HepG2 (cell line): ENCODE data around the gene GRIK4. TPM values are rescaled to one million over a fixed set of nuclear protein-coding genes. Genes with fewer than 3 reads are reported as not detected.

ENCODE experiments used
- ATAC-seq: fragments of 200-7000 bp; cut with Tn5 transposase; 3 replicates; pipeline ENCODE4 v1.9.1; 2020; ENCODE audit warnings: mild to moderate bottlenecking, moderate library complexity
- BruUV-seq: library from RNA; stranded (reverse); fragments of 400-500 nt; replicated peaks from 2 replicates; lab custom pipeline; 2021; lab: Mats Ljungman, UMichigan
- CTCF ChIA-PET: fragments of 300-600 bp; formaldehyde crosslinking; extraction: SDS; loops from one replicate; lab custom pipeline; 2021; ENCODE audit warnings: low total read pairs, inconsistent platforms, low intra/inter-chr PET ratio; lab: Yijun Ruan, JAX
- POLR2A ChIA-PET: fragments of 350-600 bp; sonication (Branson Sonifier 250); formaldehyde crosslinking; loops from one replicate; lab custom pipeline; 2020; ENCODE audit warnings: antibody characterized with exemption, inconsistent platforms; lab: Yijun Ruan, JAX
- DNase-seq: peaks from one replicate; pipeline ENCODE4 v3.0.0-alpha.2; 2015; ENCODE audit warnings: low spot score
- FAIRE-seq: peaks from 3 replicates; lab custom pipeline; 2011; peaks lifted over from hg19 to GRCh38; lab: Jason Lieb, UNC
- H2AFZ ChIP-seq: one replicate; pipeline ENCODE4 v1.6.1; 2011; ENCODE audit warnings: low read length, inconsistent platforms
- H3K27ac ChIP-seq: fragments of 300-600 bp; 3 replicates; pipeline ENCODE4 v1.8.0; 2011; ENCODE audit warnings: mixed run types, mild to moderate bottlenecking, mixed read lengths, low read length, inconsistent platforms; ENCODE audit not compliant: insufficient read depth; ENCODE audit errors: extremely low read length
- H3K27me3 ChIP-seq, 2 experiments: fragments of 200-600 bp in 1 of 2; 2 replicates in 1 of 2; 3 replicates in 1 of 2; pipeline versions ENCODE4 v1.6.0 to v1.8.0; 2011; ENCODE audit warnings: low read length in 2 of 2, mild to moderate bottlenecking in 2 of 2, moderate library complexity in 2 of 2, inconsistent platforms in 1 of 2; ENCODE audit not compliant: insufficient read depth in 2 of 2, control insufficient read depth in 1 of 2
- H3K36me3 ChIP-seq, 2 experiments: fragments of 200-600 bp in 1 of 2; replicated peaks in 1 of 2; 2 replicates in 1 of 2; 3 replicates in 1 of 2; pipeline versions ENCODE4 v1.5.1 to v1.8.0; 2011; ENCODE audit warnings: low read length in 2 of 2, inconsistent platforms in 1 of 2; ENCODE audit not compliant: insufficient read depth in 2 of 2, control insufficient read depth in 1 of 2
- H3K4me1 ChIP-seq: 2 replicates; pipeline ENCODE4 v1.5.1; 2012; ENCODE audit warnings: low read length, inconsistent platforms; ENCODE audit not compliant: insufficient read depth
- H3K4me2 ChIP-seq: 2 replicates; pipeline ENCODE4 v1.6.0; 2011; ENCODE audit warnings: low read depth, low read length, inconsistent platforms
- H3K4me3 ChIP-seq, 3 experiments: fragments of 200-600 bp in 1 of 3; sonication (generic), shearing (Covaris generic) in 1 of 3; replicated peaks in 1 of 3; 2 replicates each; pipeline ENCODE4 v1.5.1; 2011 to 2016; ENCODE audit warnings: low read length in 3 of 3, inconsistent platforms in 2 of 3, low read depth in 2 of 3, mild to moderate bottlenecking in 2 of 3, control low read depth in 1 of 3, mixed read lengths in 1 of 3; ENCODE audit not compliant: insufficient read depth in 1 of 3
- H3K79me2 ChIP-seq: one replicate; pipeline ENCODE4 v1.6.1; 2011; ENCODE audit warnings: low read length, inconsistent platforms; ENCODE audit not compliant: insufficient read depth
- H3K9ac ChIP-seq: 2 replicates; pipeline ENCODE4 v1.6.0; 2011; ENCODE audit warnings: mild to moderate bottlenecking, low read depth, low read length, inconsistent platforms; ENCODE audit not compliant: insufficient read depth
- H3K9me3 ChIP-seq: 2 replicates; pipeline ENCODE4 v1.5.1; 2012; ENCODE audit warnings: mild to moderate bottlenecking, low read length
- H4K20me1 ChIP-seq: 2 replicates; pipeline ENCODE4 v1.6.0; 2011; ENCODE audit warnings: inconsistent platforms, mild to moderate bottlenecking, low read length, moderate library complexity; ENCODE audit not compliant: insufficient read depth
- AKAP8 ChIP-seq: sonication (generic); formaldehyde crosslinking; IDR thresholded peaks from 2 replicates; pipeline ENCODE4 v1.5.1; 2020; ENCODE audit warnings: mild to moderate bottlenecking, missing genetic modification reagents
- CENPT ChIP-seq: sonication (generic); formaldehyde crosslinking; IDR thresholded peaks from 2 replicates; pipeline ENCODE4 v1.8.0; 2022; ENCODE audit warnings: low read depth, mild to moderate bottlenecking, moderate library complexity, missing genetic modification reagents
- IKZF4 ChIP-seq: sonication (generic); formaldehyde crosslinking; IDR thresholded peaks from 2 replicates; pipeline ENCODE4 v1.5.1; 2020; ENCODE audit warnings: borderline replicate concordance, mild to moderate bottlenecking, low read depth, missing genetic modification reagents; ENCODE audit errors: not compliant biosample characterization
- KAT2B ChIP-seq: fragments of 150-350 bp; IDR thresholded peaks from 2 replicates; pipeline ENCODE4 v1.6.1; 2014; ENCODE audit warnings: low read depth, low read length, borderline replicate concordance
- KAT8 ChIP-seq: IDR thresholded peaks from 2 replicates; pipeline ENCODE4 v1.6.1; 2016; ENCODE audit warnings: missing genetic modification reagents, missing compliant biosample characterization
- PHF5A ChIP-seq: IDR thresholded peaks from one replicate; pipeline ENCODE4 v1.6.1; 2018; ENCODE audit warnings: low read depth, missing genetic modification reagents; ENCODE audit not compliant: unreplicated experiment
- SETDB1 ChIP-seq: sonication (generic); formaldehyde crosslinking; IDR thresholded peaks from 2 replicates; pipeline ENCODE4 v1.5.1; 2020; ENCODE audit warnings: missing genetic modification reagents, mild to moderate bottlenecking, borderline replicate concordance
- SIX4 ChIP-seq: sonication (generic); formaldehyde crosslinking; IDR thresholded peaks from 2 replicates; pipeline ENCODE4 v1.4.0; 2020; ENCODE audit warnings: missing genetic modification reagents
- STAT5B ChIP-seq: sonication (generic); formaldehyde crosslinking; IDR thresholded peaks from 2 replicates; pipeline ENCODE4 v1.4.0; 2020; ENCODE audit warnings: missing genetic modification reagents
- WGBS: methylation state at CpG from one replicate; pipeline ENCODE4 v1.1.6; 2017; ENCODE audit warnings: low lambda C conversion rate; 5-methylcytosine and 5-hydroxymethylcytosine counted together
- in situ Hi-C: cut with HindIII; loops from 2 replicates; pipeline ENCODE4 v1.10.0; 2017; ENCODE audit warnings: low pct_unique_long_range_greater_than_20kb; ENCODE audit not compliant: extremely low pct_ligation_motif_present
- intact Hi-C: fragments of 100-400 bp; cut with micrococcal nuclease; formaldehyde crosslinking; loops from one replicate; pipeline ENCODE4 v1.10.0; 2022; ENCODE audit not compliant: unreplicated experiment
- polyA plus RNA-seq, 8 experiments: library from polyadenylated mRNA; depleted of rRNA in 3 of 8; stranded (reverse) in 7 of 8; unstranded in 1 of 8; fragments of >200 nt; fragmentation: Illumina TruSeq in 4 of 8; extraction: Trizol in 4 of 8; gene quantifications; 2 replicates each; pipeline versions ENCODE4 v1.2.1 to v1.2.3, GENCODE V29; 2011 to 2016; ENCODE audit warnings: low read depth in 4 of 8, missing spikeins in 1 of 8, mixed read lengths in 1 of 8; ENCODE audit not compliant: insufficient read depth in 1 of 8
- total RNA-seq, 5 experiments: library from RNA; depleted of rRNA; stranded (reverse); fragments of >200 nt; fragmentation: Illumina TruSeq; extraction: Trizol; gene quantifications; 2 replicates each; pipeline ENCODE4 v1.2.3, GENCODE V29; 2016; ENCODE audit warnings: low read depth in 1 of 5
- TF ChIP-seq, protein P1 (sequence below): sonication (generic); formaldehyde crosslinking; IDR thresholded peaks from 2 replicates; pipeline ENCODE4 v1.4.0; 2020; ENCODE audit warnings: missing genetic modification reagents

Gene GRIK4
- total and polyA plus RNA-seq, 2 of the 13 experiments (the other 11 are each of a cell fraction or from before 2014, with no cell fraction given) = 0.04 to 0.07 TPM

- 62% methylated on average over 8 of the region's 9 CpGs for WGBS
- Histone ChIP-seq H3K9me3 (no peaks in the 10 kb centered on the region), H3K79me2 (no peaks in the 10 kb centered on the region), H2AFZ (no peak overlapping the region), H3K4me1 (no peaks in the 10 kb centered on the region), H3K27ac (no peak overlapping the region), H3K36me3 (no peaks in the 10 kb centered on the region), H4K20me1 (no peaks in the 10 kb centered on the region), H3K9ac (no peak overlapping the region), H3K27me3 (no peaks in the 10 kb centered on the region; a peak in 1 of 5 replicates), H3K4me2 (no peak overlapping the region), H3K4me3 (no peak overlapping the region)
- CTCF ChIA-PET = no interaction called here
- DNase-seq = no peak
- POLR2A ChIA-PET = no interaction called here
- in situ Hi-C loops = no loop called here
- intact Hi-C loops = loop anchor here (10.0 kb wide), 1 partner anchor 409 kb away; the partner anchor contains the start of gene GRIK4
- no peak for FAIRE-seq
- ATAC-seq = no peak
- no TSS peak for BruUV-seq
- TF ChIP-seq IKZF4 (CRISPR knock-in tag) (no peak), KAT8 (CRISPR knock-in tag) (no peak), AKAP8 (no peak)
These were observed 412.4 kb downstream of the GRIK4 start for GRCh38 chr11:120923866-120924508.

DNA sequence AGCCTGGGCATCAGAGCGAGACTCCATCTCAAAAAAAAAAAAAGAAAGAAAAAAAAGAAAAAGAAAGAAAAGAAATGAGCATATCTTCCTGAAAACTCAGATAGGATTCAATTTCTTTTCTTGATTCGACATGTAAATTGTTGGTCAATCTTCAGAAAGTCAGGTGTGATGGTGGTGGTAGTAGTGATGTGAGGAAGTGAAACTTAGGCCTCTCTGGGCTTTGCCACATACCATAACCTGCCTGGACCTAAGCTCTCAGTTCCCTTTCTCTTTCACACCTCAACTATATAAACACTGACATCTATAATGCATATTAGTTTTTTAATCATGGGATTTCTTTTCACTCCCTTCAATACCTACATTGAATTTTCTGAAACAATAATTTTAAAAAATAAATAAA lies 414.4 kb downstream of the GRIK4 start:
- H3K9me3 ChIP-seq = no peaks in the 10 kb centered on the region
- intact Hi-C loops = loop anchor here (10.0 kb wide), 1 partner anchor 411 kb away; the partner anchor contains the start of gene GRIK4
- no TSS peak for BruUV-seq
- ChIA-PET CTCF (no interaction called here), POLR2A (no interaction called here)
- no peak for DNase-seq
- H4K20me1 ChIP-seq = no peaks in the 10 kb centered on the region
- no peaks in the 10 kb centered on the region for H3K36me3 ChIP-seq
- no peak overlapping the region for H3K4me3 ChIP-seq
- in situ Hi-C loops = no loop called here
- H3K27ac ChIP-seq = no peak overlapping the region
- H3K79me2 ChIP-seq = no peaks in the 10 kb centered on the region
- no peak overlapping the region for H3K9ac ChIP-seq
- 55% methylated on average over 2 of the region's 2 CpGs for WGBS
- H3K4me1 ChIP-seq = no peaks in the 10 kb centered on the region
- no peak for FAIRE-seq
- H3K27me3 ChIP-seq = no peaks in the 10 kb centered on the region
- no peak overlapping the region for H2AFZ ChIP-seq
- no peak overlapping the region for H3K4me2 ChIP-seq
- ATAC-seq = no peak
- TF ChIP-seq PHF5A (CRISPR knock-in tag) = no peak
- no peak for TF ChIP-seq CENPT (CRISPR knock-in tag)
- TF ChIP-seq, protein P1, sequence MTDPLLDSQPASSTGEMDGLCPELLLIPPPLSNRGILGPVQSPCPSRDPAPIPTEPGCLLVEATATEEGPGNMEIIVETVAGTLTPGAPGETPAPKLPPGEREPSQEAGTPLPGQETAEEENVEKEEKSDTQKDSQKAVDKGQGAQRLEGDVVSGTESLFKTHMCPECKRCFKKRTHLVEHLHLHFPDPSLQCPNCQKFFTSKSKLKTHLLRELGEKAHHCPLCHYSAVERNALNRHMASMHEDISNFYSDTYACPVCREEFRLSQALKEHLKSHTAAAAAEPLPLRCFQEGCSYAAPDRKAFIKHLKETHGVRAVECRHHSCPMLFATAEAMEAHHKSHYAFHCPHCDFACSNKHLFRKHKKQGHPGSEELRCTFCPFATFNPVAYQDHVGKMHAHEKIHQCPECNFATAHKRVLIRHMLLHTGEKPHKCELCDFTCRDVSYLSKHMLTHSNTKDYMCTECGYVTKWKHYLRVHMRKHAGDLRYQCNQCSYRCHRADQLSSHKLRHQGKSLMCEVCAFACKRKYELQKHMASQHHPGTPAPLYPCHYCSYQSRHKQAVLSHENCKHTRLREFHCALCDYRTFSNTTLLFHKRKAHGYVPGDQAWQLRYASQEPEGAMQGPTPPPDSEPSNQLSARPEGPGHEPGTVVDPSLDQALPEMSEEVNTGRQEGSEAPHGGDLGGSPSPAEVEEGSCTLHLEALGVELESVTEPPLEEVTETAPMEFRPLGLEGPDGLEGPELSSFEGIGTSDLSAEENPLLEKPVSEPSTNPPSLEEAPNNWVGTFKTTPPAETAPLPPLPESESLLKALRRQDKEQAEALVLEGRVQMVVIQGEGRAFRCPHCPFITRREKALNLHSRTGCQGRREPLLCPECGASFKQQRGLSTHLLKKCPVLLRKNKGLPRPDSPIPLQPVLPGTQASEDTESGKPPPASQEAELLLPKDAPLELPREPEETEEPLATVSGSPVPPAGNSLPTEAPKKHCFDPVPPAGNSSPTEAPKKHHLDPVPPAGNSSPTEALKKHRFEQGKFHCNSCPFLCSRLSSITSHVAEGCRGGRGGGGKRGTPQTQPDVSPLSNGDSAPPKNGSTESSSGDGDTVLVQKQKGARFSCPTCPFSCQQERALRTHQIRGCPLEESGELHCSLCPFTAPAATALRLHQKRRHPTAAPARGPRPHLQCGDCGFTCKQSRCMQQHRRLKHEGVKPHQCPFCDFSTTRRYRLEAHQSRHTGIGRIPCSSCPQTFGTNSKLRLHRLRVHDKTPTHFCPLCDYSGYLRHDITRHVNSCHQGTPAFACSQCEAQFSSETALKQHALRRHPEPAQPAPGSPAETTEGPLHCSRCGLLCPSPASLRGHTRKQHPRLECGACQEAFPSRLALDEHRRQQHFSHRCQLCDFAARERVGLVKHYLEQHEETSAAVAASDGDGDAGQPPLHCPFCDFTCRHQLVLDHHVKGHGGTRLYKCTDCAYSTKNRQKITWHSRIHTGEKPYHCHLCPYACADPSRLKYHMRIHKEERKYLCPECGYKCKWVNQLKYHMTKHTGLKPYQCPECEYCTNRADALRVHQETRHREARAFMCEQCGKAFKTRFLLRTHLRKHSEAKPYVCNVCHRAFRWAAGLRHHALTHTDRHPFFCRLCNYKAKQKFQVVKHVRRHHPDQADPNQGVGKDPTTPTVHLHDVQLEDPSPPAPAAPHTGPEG (CRISPR knock-in tag) = no peak
- TF ChIP-seq SIX4 (CRISPR knock-in tag) = no peak
- TF ChIP-seq SETDB1 (CRISPR knock-in tag) = no peak
- no peak for TF ChIP-seq KAT2B
- TF ChIP-seq STAT5B = no peak
